Type B pancreatic cell (in vitro differentiated cells): ENCODE results near the gene RRP9. TPM values are rescaled to one million over a fixed set of nuclear protein-coding genes. Genes with fewer than 3 reads are reported as not detected.

Source experiments
- DNase-seq: peaks from one replicate; pipeline ENCODE4 v3.0.0; 2021; ENCODE audit warnings: mixed read lengths; ENCODE audit not compliant: unreplicated experiment; ENCODE audit errors: extremely low spot score
- H3K27ac Mint-ChIP-seq: 2 replicates; pipeline ENCODE4 v1.8.0; 2021; ENCODE audit warnings: mild to moderate bottlenecking, mixed read lengths
- H3K27me3 Mint-ChIP-seq: 2 replicates; pipeline ENCODE4 v1.8.0; 2021; ENCODE audit warnings: mixed read lengths
- H3K36me3 Mint-ChIP-seq: 2 replicates; pipeline ENCODE4 v1.8.0; 2021; ENCODE audit warnings: mixed read lengths
- H3K4me1 Mint-ChIP-seq: one replicate; pipeline ENCODE4 v1.8.0; 2021; ENCODE audit warnings: mixed read lengths; ENCODE audit not compliant: unreplicated experiment
- H3K4me3 Mint-ChIP-seq: 2 replicates; pipeline ENCODE4 v1.8.0; 2021; ENCODE audit warnings: mild to moderate bottlenecking, mixed read lengths
- H3K9me3 Mint-ChIP-seq: 2 replicates; pipeline ENCODE4 v1.8.0; 2021; ENCODE audit warnings: mixed read lengths
- total RNA-seq: library from RNA; stranded (reverse); gene quantifications from 2 replicates; pipeline ENCODE4 v1.2.1, GENCODE V29; 2021; ENCODE audit warnings: low replicate concordance
- TF ChIP-seq, protein P1 (sequence below): fragments of 200-600 bp; sonication (generic); conservative IDR thresholded peaks from 2 replicates; pipeline ENCODE4 v1.5.0; 2021; ENCODE audit warnings: antibody characterized with exemption, mild to moderate bottlenecking

The RRP9 gene
- total RNA-seq, 1 donor from 2014 or later = 30.0 TPM

GRCh38 chr3:51940648-51941462, 849 bp downstream of the RRP9 start:
- Mint-ChIP-seq H3K4me1 (peaks cover 17% of the 10 kb centered on the region), H3K27me3 (no peaks in the 10 kb centered on the region), H3K9me3 (no peaks in the 10 kb centered on the region), H3K36me3 (no peaks in the 10 kb centered on the region), H3K4me3 (peak overlapping the region; percentile 94), H3K27ac (no peak overlapping the region)
- peak; percentile 39 for DNase-seq
- TF ChIP-seq, protein P1, sequence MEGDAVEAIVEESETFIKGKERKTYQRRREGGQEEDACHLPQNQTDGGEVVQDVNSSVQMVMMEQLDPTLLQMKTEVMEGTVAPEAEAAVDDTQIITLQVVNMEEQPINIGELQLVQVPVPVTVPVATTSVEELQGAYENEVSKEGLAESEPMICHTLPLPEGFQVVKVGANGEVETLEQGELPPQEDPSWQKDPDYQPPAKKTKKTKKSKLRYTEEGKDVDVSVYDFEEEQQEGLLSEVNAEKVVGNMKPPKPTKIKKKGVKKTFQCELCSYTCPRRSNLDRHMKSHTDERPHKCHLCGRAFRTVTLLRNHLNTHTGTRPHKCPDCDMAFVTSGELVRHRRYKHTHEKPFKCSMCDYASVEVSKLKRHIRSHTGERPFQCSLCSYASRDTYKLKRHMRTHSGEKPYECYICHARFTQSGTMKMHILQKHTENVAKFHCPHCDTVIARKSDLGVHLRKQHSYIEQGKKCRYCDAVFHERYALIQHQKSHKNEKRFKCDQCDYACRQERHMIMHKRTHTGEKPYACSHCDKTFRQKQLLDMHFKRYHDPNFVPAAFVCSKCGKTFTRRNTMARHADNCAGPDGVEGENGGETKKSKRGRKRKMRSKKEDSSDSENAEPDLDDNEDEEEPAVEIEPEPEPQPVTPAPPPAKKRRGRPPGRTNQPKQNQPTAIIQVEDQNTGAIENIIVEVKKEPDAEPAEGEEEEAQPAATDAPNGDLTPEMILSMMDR = no peak

GRCh38 chr3:51938780-51939425, 2.8 kb downstream of the RRP9 start:
- Mint-ChIP-seq H3K9me3 (no peaks in the 10 kb centered on the region), H3K36me3 (no peaks in the 10 kb centered on the region), H3K27ac (no peak overlapping the region), H3K4me1 (peaks cover 17% of the 10 kb centered on the region), H3K4me3 (peak overlapping the region; percentile 29), H3K27me3 (no peaks in the 10 kb centered on the region)
- peak; percentile 37 for DNase-seq
- TF ChIP-seq, protein P1 = no peak

DNA sequence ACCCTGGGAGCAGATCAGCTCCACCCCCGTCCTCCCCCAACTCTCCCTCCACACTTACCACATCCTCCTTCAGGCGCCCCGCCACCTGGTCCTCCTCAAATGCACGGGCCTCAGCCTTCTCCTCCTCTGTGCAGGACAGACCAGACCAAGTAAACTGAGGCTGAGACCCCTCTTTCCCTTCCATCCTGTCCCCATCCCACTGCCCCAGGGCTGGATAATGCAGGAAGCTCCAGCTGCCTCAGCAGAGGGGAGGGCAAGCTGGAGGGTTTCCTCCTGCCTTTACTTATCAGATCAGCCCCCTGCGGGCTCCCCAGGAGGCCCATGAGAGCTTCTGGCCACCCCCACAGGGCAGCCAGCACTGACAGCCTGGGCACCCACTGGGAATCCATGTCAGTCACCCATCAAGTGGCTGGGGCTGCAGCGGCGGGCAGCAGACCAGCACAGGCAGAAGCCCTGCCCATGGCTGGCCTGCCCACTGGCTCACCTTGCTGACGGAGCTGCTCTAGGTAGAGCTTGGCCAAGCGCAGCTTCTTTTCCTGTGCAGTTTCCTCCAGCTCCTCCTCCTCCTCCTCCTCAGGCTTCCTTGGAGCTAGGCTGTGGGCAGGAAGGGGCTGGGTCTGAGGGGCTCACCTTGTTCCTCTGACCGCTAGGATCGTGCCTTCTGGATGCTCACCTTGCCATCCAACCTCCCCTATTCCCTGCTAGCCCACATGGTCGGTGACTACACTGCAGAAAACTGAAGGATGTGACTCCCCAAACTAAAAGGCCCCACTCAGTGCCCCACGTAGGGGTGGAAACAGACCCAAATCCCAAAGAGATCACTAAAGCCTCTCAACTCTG, 3.9 kb downstream of the RRP9 start:
- Mint-ChIP-seq H3K4me3 (no peak overlapping the region), H3K9me3 (no peaks in the 10 kb centered on the region), H3K27ac (no peak overlapping the region), H3K27me3 (no peaks in the 10 kb centered on the region), H3K36me3 (no peaks in the 10 kb centered on the region), H3K4me1 (peaks cover 17% of the 10 kb centered on the region)
- peak; percentile 62 for DNase-seq
- TF ChIP-seq, protein P1 = no peak

- no peaks in the 10 kb centered on the region for H3K36me3 Mint-ChIP-seq
- DNase-seq = peak; percentile 64
- no peaks in the 10 kb centered on the region for H3K9me3 Mint-ChIP-seq
- H3K27me3 Mint-ChIP-seq = no peaks in the 10 kb centered on the region
- H3K4me3 Mint-ChIP-seq = no peak overlapping the region
- H3K4me1 Mint-ChIP-seq = peaks cover 17% of the 10 kb centered on the region
- TF ChIP-seq, protein P1 = no peak
- no peak overlapping the region for H3K27ac Mint-ChIP-seq
Measured at GRCh38 chr3:51937014-51937413, 4.7 kb downstream of the RRP9 start.

DNA sequence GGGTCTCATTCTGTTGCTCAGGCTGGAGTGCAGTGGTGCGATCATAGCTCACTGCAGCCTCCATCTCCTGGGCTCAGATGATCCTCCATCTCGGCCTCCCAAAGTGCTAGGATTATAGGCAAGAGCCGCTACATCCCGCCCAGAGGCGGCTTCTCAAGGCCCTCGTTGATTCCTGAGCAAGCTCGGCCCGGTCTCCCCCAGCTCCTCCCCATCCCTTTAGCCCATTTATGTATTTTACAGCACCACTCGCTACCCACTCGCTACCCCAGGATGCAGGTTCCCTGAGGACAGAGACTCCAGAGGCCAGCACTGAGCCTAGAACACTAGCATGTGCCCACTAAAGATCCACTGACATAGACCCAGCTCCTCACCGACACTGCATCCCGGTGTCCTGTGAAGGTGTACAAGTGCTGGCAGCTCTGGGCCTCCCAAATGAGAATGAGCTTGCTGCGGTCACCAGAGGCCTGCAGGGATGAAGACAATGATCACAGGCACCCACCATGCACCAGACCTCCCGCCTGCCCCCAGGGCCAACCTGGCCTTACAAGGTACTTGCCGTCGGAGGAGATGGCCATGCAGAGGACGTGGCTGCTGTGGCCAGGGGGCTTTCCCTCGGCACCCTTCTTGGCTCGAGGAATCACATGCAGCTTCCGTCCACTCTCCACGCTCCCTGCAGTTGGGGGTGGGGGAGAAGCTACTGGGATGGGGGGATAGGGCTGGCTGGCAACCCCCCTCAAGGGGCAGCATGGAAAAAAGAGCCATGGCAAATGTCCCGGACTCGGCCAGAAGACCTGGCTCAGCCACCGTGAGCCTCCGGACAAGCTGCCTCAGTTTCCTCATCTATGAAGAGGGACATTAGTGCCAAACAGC, 5.6 kb downstream of the RRP9 start:
- no peaks in the 10 kb centered on the region for H3K9me3 Mint-ChIP-seq
- peaks cover 15% of the 10 kb centered on the region for H3K4me1 Mint-ChIP-seq
- H3K4me3 Mint-ChIP-seq = no peak overlapping the region
- no peak overlapping the region for H3K27ac Mint-ChIP-seq
- DNase-seq = peak; percentile 62
- TF ChIP-seq, protein P1 = no peak
- no peaks in the 10 kb centered on the region for H3K27me3 Mint-ChIP-seq
- no peaks in the 10 kb centered on the region for H3K36me3 Mint-ChIP-seq
